Measurements from ENCODE around the gene WDR91.

WDR91 gene

DNA sequence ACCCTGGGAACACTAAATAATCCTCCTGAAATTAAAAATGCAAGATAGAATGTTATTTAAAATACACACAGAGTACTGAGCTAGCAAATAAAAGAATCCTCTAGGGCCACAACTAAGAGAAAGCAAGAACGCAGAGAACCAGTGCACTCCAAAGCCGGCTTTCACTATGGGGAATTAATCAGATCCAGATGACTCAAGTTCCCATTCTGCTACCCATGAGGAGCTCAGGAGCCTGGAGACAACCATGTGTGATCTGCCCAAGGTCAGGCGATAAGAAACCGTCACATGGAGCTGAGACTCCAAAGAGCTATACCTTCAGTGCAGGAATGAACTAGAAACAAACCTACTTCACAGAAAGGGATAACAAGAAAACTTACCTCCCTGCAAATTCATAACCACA, 21.4 kb downstream of the WDR91 start:
- no peak for TF ChIP-seq EP300 (IDR thresholded peaks at IDR 0.05; ENCODE audit: borderline replicate concordance)
- TF ChIP-seq EGR1 (IDR thresholded peaks at IDR 0.05) = no peak
- TF ChIP-seq, protein P1, sequence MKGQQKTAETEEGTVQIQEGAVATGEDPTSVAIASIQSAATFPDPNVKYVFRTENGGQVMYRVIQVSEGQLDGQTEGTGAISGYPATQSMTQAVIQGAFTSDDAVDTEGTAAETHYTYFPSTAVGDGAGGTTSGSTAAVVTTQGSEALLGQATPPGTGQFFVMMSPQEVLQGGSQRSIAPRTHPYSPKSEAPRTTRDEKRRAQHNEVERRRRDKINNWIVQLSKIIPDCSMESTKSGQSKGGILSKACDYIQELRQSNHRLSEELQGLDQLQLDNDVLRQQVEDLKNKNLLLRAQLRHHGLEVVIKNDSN (IDR thresholded peaks at IDR 0.05) = no peak
- TF ChIP-seq TAF1 (IDR thresholded peaks at IDR 0.05; ENCODE audit: low read depth) = no peak

DNA sequence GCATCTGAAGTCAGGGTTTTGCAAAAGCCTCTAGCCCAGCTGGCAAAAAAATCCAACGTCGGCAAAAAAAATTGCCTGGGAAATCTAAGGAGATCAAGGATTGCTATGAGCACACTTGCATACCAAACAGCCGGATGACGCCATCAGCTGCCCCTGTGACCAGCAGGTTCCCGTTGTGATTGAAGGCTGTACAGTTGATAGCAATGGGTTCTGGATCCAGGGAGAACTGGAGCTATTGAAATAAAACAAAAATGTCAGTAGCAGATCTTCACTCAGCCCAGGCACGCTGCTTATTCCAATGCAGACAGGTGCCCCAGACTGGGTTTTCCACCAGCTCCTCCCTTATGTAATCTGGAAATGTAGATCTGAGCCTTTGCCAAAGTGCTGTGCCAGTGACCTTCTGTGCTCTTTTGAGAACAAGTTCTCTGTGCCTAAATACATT, 22.1 kb downstream of the WDR91 start:
- TF ChIP-seq RAD21 (IDR thresholded peaks at IDR 0.05; ENCODE audit: low read depth) (no peak), TAF1 (IDR thresholded peaks at IDR 0.05; ENCODE audit: low read depth) (no peak), NFIC (IDR thresholded peaks at IDR 0.05) (no peak), EGR1 (IDR thresholded peaks at IDR 0.05) (no peak), CREB1 (IDR thresholded peaks at IDR 0.05; ENCODE audit: low read depth) (no peak), EP300 (IDR thresholded peaks at IDR 0.05; ENCODE audit: borderline replicate concordance) (no peak), CEBPB (IDR thresholded peaks at IDR 0.05) (no peak)
- TF ChIP-seq, protein P2, sequence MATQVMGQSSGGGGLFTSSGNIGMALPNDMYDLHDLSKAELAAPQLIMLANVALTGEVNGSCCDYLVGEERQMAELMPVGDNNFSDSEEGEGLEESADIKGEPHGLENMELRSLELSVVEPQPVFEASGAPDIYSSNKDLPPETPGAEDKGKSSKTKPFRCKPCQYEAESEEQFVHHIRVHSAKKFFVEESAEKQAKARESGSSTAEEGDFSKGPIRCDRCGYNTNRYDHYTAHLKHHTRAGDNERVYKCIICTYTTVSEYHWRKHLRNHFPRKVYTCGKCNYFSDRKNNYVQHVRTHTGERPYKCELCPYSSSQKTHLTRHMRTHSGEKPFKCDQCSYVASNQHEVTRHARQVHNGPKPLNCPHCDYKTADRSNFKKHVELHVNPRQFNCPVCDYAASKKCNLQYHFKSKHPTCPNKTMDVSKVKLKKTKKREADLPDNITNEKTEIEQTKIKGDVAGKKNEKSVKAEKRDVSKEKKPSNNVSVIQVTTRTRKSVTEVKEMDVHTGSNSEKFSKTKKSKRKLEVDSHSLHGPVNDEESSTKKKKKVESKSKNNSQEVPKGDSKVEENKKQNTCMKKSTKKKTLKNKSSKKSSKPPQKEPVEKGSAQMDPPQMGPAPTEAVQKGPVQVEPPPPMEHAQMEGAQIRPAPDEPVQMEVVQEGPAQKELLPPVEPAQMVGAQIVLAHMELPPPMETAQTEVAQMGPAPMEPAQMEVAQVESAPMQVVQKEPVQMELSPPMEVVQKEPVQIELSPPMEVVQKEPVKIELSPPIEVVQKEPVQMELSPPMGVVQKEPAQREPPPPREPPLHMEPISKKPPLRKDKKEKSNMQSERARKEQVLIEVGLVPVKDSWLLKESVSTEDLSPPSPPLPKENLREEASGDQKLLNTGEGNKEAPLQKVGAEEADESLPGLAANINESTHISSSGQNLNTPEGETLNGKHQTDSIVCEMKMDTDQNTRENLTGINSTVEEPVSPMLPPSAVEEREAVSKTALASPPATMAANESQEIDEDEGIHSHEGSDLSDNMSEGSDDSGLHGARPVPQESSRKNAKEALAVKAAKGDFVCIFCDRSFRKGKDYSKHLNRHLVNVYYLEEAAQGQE (IDR thresholded peaks at IDR 0.05; ENCODE audit: low read depth) = no peak
- TF ChIP-seq, protein P1 (IDR thresholded peaks at IDR 0.05) = no peak

DNA sequence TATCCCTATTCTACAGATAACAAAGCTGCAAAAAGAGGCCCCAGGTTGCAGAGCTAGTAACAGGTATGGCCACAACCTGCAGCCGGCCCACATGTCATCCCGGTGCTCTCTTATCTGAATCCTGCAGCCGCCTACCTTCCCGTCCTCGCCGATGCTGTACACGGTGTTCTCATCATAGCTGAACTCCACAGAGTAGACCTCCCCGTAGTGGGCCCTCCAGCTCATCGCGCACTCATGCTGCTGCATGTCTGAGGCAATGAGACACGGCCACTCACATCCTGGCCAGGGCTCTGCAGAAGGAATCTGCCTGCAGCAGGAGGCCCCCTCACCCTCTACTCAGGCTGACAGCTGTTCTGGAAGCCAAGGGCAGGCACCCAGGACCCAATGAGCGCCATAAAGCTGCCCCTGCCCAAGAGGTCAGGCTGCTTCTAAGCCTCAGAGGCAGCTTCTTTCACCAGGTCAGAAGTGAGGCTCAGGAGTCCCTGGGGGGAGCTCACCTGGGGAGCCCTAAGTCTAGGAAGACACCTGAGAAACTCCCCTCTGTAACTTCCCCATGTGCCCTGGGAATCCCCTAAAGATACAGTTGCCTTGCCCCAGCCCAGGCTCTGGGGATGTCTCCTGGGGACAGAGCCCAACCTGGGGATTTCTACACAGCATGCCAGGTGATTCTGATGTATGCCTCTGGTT, 22.9 kb downstream of the WDR91 start:
- no peak for TF ChIP-seq NFIC (IDR thresholded peaks at IDR 0.05)
- TF ChIP-seq TEAD4 (IDR thresholded peaks at IDR 0.05) = no peak
- TF ChIP-seq, protein P1 (IDR thresholded peaks at IDR 0.05) = no peak
- no peak for TF ChIP-seq TCF12 (IDR thresholded peaks at IDR 0.05; ENCODE audit: low read depth)
- TF ChIP-seq EGR1 (IDR thresholded peaks at IDR 0.05) = no peak
- no peak for TF ChIP-seq RAD21 (IDR thresholded peaks at IDR 0.05; ENCODE audit: low read depth)
- TF ChIP-seq, protein P3, sequence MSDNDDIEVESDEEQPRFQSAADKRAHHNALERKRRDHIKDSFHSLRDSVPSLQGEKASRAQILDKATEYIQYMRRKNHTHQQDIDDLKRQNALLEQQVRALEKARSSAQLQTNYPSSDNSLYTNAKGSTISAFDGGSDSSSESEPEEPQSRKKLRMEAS (IDR thresholded peaks at IDR 0.05) = no peak
- TF ChIP-seq, protein P2 (IDR thresholded peaks at IDR 0.05; ENCODE audit: low read depth) = no peak
- TF ChIP-seq EP300 (IDR thresholded peaks at IDR 0.05; ENCODE audit: borderline replicate concordance) = no peak
- TF ChIP-seq CREB1 (IDR thresholded peaks at IDR 0.05; ENCODE audit: low read depth) = no peak

DNA sequence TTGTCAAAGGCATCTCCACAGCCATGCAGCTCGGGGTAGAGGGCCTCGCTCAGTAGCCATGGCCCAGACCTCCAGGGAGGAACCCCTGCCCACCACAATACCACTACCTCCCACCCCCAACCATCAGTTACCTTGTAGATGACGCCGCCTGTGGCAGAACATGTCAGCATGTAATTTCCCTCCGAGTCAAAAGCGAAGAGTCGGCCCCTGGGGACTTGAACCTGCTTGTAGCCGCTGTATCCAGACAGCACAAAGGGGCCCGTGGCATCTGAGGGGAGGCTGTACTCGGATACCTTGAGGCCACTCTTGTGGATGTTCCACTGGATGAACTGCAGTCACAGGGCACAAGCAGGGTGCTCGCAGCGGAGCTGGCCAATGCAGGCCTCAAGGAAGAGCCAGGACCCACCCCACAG, 24.5 kb downstream of the WDR91 start:
- TF ChIP-seq YY1 (IDR thresholded peaks at IDR 0.05; ENCODE audit: low read depth) = no peak
- TF ChIP-seq FOXM1 (IDR thresholded peaks at IDR 0.05; ENCODE audit: borderline replicate concordance, low read depth) = no peak

DNA sequence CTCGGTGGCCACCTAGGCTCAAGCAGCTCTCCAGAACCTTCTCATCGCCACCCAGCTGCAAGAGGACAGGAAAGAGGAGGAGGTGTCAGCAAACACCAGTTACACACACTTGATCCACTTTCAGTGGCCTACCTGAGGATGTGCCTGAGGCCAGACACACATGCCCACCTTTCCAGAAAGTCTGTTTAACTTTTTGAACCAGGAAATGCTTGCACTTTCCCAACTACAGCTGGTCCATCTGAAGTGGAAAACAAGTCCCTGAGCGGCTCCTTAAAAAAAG, 25.1 kb downstream of the WDR91 start:
- no peak for TF ChIP-seq EGR1 (IDR thresholded peaks at IDR 0.05)
- TF ChIP-seq TAF1 (IDR thresholded peaks at IDR 0.05; ENCODE audit: low read depth) = no peak
- no peak for TF ChIP-seq RAD21 (IDR thresholded peaks at IDR 0.05; ENCODE audit: low read depth)
- no peak for TF ChIP-seq EP300 (IDR thresholded peaks at IDR 0.05; ENCODE audit: borderline replicate concordance)

DNA sequence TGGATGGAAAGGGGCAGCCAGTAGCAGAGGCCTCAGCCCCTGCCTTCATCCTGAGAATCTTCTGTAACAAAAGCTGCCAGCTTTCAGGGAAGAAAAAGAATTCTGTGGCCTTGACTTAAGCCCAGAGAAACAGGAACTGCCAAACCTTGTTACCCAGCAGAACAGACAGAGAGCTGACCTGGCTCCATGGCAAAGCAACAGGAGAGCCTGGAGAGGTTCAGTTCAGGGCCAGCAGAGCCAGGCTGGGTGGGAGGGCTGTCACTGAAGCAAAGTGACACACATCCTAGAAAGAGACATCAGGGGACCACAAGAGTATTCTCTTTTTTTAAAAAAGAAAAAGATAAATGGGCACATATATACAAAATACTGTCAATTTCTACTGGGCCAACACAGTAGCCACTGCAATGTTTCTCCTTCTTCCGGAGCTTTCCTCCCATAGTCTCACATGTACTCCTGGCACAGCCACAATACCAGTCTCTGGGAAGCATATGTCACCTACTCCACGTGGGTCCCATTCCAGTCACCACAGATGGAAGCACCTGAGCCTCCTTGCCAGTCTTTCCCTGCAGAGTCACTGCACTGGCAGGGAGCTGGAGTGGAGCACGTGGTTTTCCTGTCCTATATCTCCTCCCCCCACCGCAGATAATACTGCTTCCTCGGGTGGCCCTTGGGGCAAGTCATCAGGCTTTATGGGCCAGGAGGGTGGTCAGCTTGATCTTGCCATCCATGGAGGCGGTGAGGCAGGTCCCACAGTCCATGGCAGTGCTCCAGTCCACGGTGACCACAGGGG, 25.7 kb downstream of the WDR91 start:
- TF ChIP-seq TCF12 (IDR thresholded peaks at IDR 0.05; ENCODE audit: low read depth) (no peak), CEBPB (IDR thresholded peaks at IDR 0.05) (no peak), CREB1 (IDR thresholded peaks at IDR 0.05; ENCODE audit: low read depth) (no peak), EGR1 (IDR thresholded peaks at IDR 0.05) (no peak), RAD21 (IDR thresholded peaks at IDR 0.05; ENCODE audit: low read depth) (no peak)
